HepG2 (cell line): ENCODE results near the gene NDUFS2. TPM values are rescaled to one million over a fixed set of nuclear protein-coding genes. Genes with fewer than 3 reads are reported as not detected.

Experiments
- ELF4 ChIP-seq: sonication (generic); formaldehyde crosslinking; IDR thresholded peaks from 2 replicates; pipeline ENCODE4 v1.5.0; 2020; ENCODE audit warnings: missing genetic modification reagents, mild to moderate bottlenecking, moderate library complexity, borderline replicate concordance
- FOSL1 ChIP-seq: sonication (generic); formaldehyde crosslinking; IDR thresholded peaks from 2 replicates; pipeline ENCODE4 v1.9.0; 2021; ENCODE audit warnings: missing genetic modification reagents, borderline replicate concordance
- FOXK1 ChIP-seq: sonication (generic); formaldehyde crosslinking; IDR thresholded peaks from 2 replicates; pipeline ENCODE4 v1.4.0; 2020; ENCODE audit warnings: low read depth, missing genetic modification reagents, borderline replicate concordance
- KDM1A ChIP-seq: IDR thresholded peaks from 2 replicates; pipeline ENCODE4 v1.6.1; 2016; ENCODE audit warnings: missing compliant biosample characterization
- KLF11 ChIP-seq: IDR thresholded peaks from 2 replicates; pipeline ENCODE4 v1.6.1; 2016; ENCODE audit warnings: missing compliant biosample characterization
- PHF20 ChIP-seq: sonication (generic); formaldehyde crosslinking; IDR thresholded peaks from 2 replicates; pipeline ENCODE4 v1.5.0; 2020; ENCODE audit warnings: mild to moderate bottlenecking, missing genetic modification reagents
- POGK ChIP-seq: sonication (generic); formaldehyde crosslinking; conservative IDR thresholded peaks from 2 replicates; pipeline ENCODE4 v1.8.0; 2022; ENCODE audit warnings: mild to moderate bottlenecking, moderate library complexity, missing genetic modification reagents
- SALL2 ChIP-seq: sonication (generic); formaldehyde crosslinking; IDR thresholded peaks from 2 replicates; pipeline ENCODE4 v1.8.1; 2023; ENCODE audit warnings: mild to moderate bottlenecking, missing genetic modification reagents, inconsistent platforms
- THAP8 ChIP-seq: sonication (generic); formaldehyde crosslinking; IDR thresholded peaks from 2 replicates; pipeline ENCODE4 v1.5.1; 2020; ENCODE audit warnings: missing genetic modification reagents, mild to moderate bottlenecking, borderline replicate concordance
- ZNF207 ChIP-seq: fragments of 450-650 bp; IDR thresholded peaks from 2 replicates; pipeline ENCODE4 v1.6.1; 2016; ENCODE audit warnings: antibody characterized with exemption, borderline replicate concordance
- ZNF34 ChIP-seq: sonication (generic); formaldehyde crosslinking; IDR thresholded peaks from 2 replicates; pipeline ENCODE4 v1.4.0; 2020; ENCODE audit warnings: mild to moderate bottlenecking, missing genetic modification reagents, borderline replicate concordance
- ZNF431 ChIP-seq: sonication (generic); formaldehyde crosslinking; IDR thresholded peaks from 2 replicates; pipeline ENCODE4 v1.9.0; 2022; ENCODE audit warnings: missing genetic modification reagents, low read depth, mild to moderate bottlenecking, borderline replicate concordance
- ZNF577 ChIP-seq: sonication (generic); formaldehyde crosslinking; IDR thresholded peaks from 2 replicates; pipeline ENCODE4 v1.4.0; 2020; ENCODE audit warnings: mild to moderate bottlenecking, low read depth, missing genetic modification reagents, borderline replicate concordance
- ZNF580 ChIP-seq: IDR thresholded peaks from 2 replicates; pipeline ENCODE4 v1.6.1; 2016; ENCODE audit warnings: low read depth, borderline replicate concordance
- ZNF607 ChIP-seq: sonication (generic); formaldehyde crosslinking; IDR thresholded peaks from 2 replicates; pipeline ENCODE4 v1.5.1; 2020; ENCODE audit warnings: missing genetic modification reagents, mild to moderate bottlenecking, borderline replicate concordance
- ZNF678 ChIP-seq: sonication (generic); formaldehyde crosslinking; IDR thresholded peaks from 2 replicates; pipeline ENCODE4 v1.4.0; 2020; ENCODE audit warnings: mild to moderate bottlenecking, missing genetic modification reagents
- polyA plus RNA-seq, 8 experiments: library from polyadenylated mRNA; depleted of rRNA in 3 of 8; stranded (reverse) in 7 of 8; unstranded in 1 of 8; fragments of >200 nt; fragmentation: Illumina TruSeq in 4 of 8; extraction: Trizol in 4 of 8; gene quantifications; 2 replicates each; pipeline versions ENCODE4 v1.2.1 to v1.2.3, GENCODE V29; 2011 to 2016; ENCODE audit warnings: low read depth in 4 of 8, missing spikeins in 1 of 8, mixed read lengths in 1 of 8; ENCODE audit not compliant: insufficient read depth in 1 of 8
- total RNA-seq, 5 experiments: library from RNA; depleted of rRNA; stranded (reverse); fragments of >200 nt; fragmentation: Illumina TruSeq; extraction: Trizol; gene quantifications; 2 replicates each; pipeline ENCODE4 v1.2.3, GENCODE V29; 2016; ENCODE audit warnings: low read depth in 1 of 5
- TF ChIP-seq, protein P1 (sequence below): sonication (generic); formaldehyde crosslinking; IDR thresholded peaks from 2 replicates; pipeline ENCODE4 v1.4.0; 2020; ENCODE audit warnings: mild to moderate bottlenecking, missing genetic modification reagents
- TF ChIP-seq, protein P2 (sequence below): IDR thresholded peaks from 2 replicates; pipeline ENCODE4 v1.6.1; 2012; ENCODE audit warnings: low read length, improper control_type of control experiment
- TF ChIP-seq, protein P3 (sequence below): IDR thresholded peaks from 2 replicates; pipeline ENCODE4 v1.6.1; 2012; ENCODE audit warnings: low read depth, low read length, improper control_type of control experiment
- TF ChIP-seq, protein P4 (sequence below): IDR thresholded peaks from 2 replicates; pipeline ENCODE4 v1.6.1; 2016; ENCODE audit warnings: missing genetic modification reagents, missing compliant biosample characterization

Gene NDUFS2
- total and polyA plus RNA-seq, 2 of the 13 experiments (the other 11 are each of a cell fraction or from before 2014, with no cell fraction given), result 89.9 to 118 TPM

- peak; percentile 93 for TF ChIP-seq ZNF431 (CRISPR knock-in tag)
- no peak; the same call in 1 of the 2 replicates for TF ChIP-seq ZNF607
- TF ChIP-seq, protein P1, sequence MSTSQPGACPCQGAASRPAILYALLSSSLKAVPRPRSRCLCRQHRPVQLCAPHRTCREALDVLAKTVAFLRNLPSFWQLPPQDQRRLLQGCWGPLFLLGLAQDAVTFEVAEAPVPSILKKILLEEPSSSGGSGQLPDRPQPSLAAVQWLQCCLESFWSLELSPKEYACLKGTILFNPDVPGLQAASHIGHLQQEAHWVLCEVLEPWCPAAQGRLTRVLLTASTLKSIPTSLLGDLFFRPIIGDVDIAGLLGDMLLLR (CRISPR knock-in tag), result no peak
- TF ChIP-seq, protein P2, sequence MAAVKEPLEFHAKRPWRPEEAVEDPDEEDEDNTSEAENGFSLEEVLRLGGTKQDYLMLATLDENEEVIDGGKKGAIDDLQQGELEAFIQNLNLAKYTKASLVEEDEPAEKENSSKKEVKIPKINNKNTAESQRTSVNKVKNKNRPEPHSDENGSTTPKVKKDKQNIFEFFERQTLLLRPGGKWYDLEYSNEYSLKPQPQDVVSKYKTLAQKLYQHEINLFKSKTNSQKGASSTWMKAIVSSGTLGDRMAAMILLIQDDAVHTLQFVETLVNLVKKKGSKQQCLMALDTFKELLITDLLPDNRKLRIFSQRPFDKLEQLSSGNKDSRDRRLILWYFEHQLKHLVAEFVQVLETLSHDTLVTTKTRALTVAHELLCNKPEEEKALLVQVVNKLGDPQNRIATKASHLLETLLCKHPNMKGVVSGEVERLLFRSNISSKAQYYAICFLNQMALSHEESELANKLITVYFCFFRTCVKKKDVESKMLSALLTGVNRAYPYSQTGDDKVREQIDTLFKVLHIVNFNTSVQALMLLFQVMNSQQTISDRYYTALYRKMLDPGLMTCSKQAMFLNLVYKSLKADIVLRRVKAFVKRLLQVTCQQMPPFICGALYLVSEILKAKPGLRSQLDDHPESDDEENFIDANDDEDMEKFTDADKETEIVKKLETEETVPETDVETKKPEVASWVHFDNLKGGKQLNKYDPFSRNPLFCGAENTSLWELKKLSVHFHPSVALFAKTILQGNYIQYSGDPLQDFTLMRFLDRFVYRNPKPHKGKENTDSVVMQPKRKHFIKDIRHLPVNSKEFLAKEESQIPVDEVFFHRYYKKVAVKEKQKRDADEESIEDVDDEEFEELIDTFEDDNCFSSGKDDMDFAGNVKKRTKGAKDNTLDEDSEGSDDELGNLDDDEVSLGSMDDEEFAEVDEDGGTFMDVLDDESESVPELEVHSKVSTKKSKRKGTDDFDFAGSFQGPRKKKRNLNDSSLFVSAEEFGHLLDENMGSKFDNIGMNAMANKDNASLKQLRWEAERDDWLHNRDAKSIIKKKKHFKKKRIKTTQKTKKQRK, result no peak
- no peak for TF ChIP-seq KDM1A (CRISPR knock-in tag)
- TF ChIP-seq POGK, result peak; percentile 64; the same call in 1 of the 2 replicates
- TF ChIP-seq KLF11 (CRISPR knock-in tag), result no peak
- no peak for TF ChIP-seq ZNF34 (CRISPR knock-in tag)
- TF ChIP-seq ZNF678 (CRISPR knock-in tag), result no peak
- no peak for TF ChIP-seq FOSL1 (CRISPR knock-in tag)
- no peak for TF ChIP-seq SALL2 (CRISPR knock-in tag)
- TF ChIP-seq ZNF577 (CRISPR knock-in tag), result no peak
- TF ChIP-seq PHF20 (CRISPR knock-in tag), result peak; percentile 48; the same call in 1 of the 2 replicates
- TF ChIP-seq ZNF580, result no peak; the same call in 1 of the 2 replicates
- TF ChIP-seq, protein P3, sequence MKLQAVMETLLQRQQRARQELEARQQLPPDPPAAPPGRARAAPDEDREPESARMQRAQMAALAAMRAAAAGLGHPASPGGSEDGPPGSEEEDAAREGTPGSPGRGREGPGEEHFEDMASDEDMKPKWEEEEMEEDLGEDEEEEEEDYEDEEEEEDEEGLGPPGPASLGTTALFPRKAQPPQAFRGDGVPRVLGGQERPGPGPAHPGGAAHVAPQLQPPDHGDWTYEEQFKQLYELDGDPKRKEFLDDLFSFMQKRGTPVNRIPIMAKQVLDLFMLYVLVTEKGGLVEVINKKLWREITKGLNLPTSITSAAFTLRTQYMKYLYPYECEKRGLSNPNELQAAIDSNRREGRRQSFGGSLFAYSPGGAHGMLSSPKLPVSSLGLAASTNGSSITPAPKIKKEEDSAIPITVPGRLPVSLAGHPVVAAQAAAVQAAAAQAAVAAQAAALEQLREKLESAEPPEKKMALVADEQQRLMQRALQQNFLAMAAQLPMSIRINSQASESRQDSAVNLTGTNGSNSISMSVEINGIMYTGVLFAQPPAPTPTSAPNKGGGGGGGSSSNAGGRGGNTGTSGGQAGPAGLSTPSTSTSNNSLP, result no peak
- TF ChIP-seq ELF4 (CRISPR knock-in tag), result peak; percentile 77; the same call in 1 of the 2 replicates
- TF ChIP-seq FOXK1, result peak; percentile 60
- TF ChIP-seq THAP8 (CRISPR knock-in tag), result no peak
- TF ChIP-seq, protein P4, sequence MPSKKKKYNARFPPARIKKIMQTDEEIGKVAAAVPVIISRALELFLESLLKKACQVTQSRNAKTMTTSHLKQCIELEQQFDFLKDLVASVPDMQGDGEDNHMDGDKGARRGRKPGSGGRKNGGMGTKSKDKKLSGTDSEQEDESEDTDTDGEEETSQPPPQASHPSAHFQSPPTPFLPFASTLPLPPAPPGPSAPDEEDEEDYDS, result no peak
- TF ChIP-seq ZNF207, result no peak
Observed at GRCh38 chr1:161218301-161219077, 16.3 kb downstream of the NDUFS2 start (continued).
